Measurements from ENCODE around the gene MLEC.

The MLEC gene

DNA sequence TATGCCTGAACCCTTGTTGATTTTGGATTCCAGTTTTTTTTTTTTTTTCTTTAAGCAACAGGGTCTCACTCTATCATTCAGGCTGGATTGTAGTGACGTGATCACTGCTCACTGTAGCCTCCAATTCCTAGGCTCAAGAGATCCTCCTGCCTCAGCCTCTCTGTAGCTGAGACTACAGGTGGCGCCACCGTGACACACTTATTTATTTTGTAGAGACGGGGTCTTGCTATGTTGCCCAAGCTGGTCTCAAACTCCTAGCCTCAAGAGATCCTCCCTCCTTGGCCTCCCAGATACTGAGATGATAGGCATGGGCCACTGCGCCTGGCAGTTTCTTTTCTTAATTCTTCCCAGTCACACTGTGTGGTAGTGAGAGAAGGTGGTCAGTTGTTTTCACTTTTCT is 63.9 kb downstream of the MLEC start:
- DNase-seq: no peak

DNA sequence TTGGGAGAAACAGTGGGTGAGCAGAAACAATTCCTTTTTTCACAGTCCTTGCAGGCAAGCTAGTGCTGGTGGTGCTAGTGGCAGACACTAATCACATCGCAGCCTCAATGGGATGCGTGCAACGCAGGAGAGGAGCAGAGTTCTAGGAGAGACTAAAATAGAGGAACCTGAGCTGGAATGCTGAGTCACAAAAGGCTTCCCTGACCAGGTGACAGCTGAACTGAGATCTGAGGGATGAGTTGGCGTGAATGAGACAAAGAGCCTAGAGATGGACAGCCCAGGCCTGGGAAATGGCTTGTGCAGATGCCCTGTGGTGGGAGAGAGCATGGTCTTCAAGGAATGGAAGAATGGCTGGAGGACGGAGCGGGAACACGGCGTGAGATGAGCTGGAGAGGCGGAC is 64.4 kb downstream of the MLEC start:
- DNase-seq: no peak

All from DMS153 (cell line).